Measurements from ENCODE around the gene THSD4.

- TF ChIP-seq ZNF274 (IDR thresholded peaks at IDR 0.05; ENCODE audit: low read depth, low read length) (no peak), SUZ12 (IDR thresholded peaks at IDR 0.05; ENCODE audit: extremely low read depth, insufficient read depth, insufficient read length) (no peak)
These were observed 369.9 kb downstream of the THSD4 start for GRCh38 chr15:71485094-71485693.

Data from NT2/D1 (cell line).